Measurements from ENCODE around the gene CDH23. TPM values are rescaled to one million over a fixed set of nuclear protein-coding genes. Genes with fewer than 3 reads are reported as not detected.

Gene CDH23
- total and polyA plus RNA-seq, 2 of the 8 experiments (the other 6 are each of a cell fraction or from before 2014, with no cell fraction given), result 1.9 to 4.9 TPM

DNA sequence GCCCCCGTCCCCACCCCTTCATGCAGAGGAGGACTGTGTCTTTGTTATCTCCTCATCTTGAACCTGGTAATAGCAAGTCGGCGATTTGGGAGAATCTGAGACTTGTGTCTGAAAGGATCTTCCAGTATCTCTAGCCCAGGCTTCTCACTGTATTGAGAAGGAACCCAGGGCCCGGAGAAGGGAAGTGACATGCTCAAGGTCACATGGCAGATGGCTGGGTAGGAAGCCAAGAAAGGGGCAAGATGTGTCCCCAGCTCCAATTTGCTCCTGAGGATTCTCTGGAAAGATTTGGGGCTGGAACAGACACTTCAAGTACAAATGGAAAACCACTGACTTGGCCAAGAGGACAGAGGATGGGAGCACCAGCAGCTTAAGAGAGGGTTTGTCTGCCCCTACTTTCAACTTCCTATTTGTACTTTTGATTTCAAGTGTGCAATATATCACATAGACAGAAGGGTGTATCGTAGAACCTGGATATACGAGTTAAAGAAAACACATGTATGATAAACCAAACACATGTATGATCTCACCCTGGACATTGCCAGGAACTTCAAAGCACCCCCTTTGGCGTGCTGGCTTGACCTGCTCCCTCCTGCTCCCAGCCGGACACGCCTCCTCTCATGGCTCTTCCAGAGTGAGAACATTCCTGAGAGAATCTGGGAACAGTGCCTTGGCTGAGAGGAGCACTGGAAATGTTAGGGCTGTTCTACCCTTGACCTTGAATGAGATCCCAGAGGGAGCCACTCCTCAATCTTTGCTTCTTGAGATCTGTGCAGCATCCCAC lies 79.7 kb downstream of the CDH23 start:
- Histone ChIP-seq H3K9me3 (ENCODE audit: insufficient read depth in 2 of 2, low read depth in 1 of 2, low read length in 1 of 2) (no peaks in the 10 kb centered on the region), H3K4me2 (ENCODE audit: insufficient read depth in 1 of 2, low read depth in 2 of 2, low read length in 2 of 2) (no peak overlapping the region), H3K79me1 (ENCODE audit: low read depth, low read length) (no peaks in the 10 kb centered on the region), H3K4ac (replicated peaks; ENCODE audit: insufficient read length, low read depth, low read length) (no peak overlapping the region), H3K36me3 (ENCODE audit: control insufficient read depth in 2 of 4, insufficient read depth in 4 of 4, low read length in 3 of 4) (no peaks in the 10 kb centered on the region), H3K23me2 (ENCODE audit: low read depth, low read length) (no peaks in the 10 kb centered on the region; the same call in 1 of the 2 replicates), H2BK12ac (ENCODE audit: low read depth, low read length) (no peak overlapping the region; the same call in 1 of the 2 replicates), H3K79me2 (ENCODE audit: control insufficient read depth in 1 of 2, insufficient read depth in 2 of 2, low read length in 2 of 2) (no peaks in the 10 kb centered on the region), H3K23ac (ENCODE audit: insufficient read length) (no peak overlapping the region), H3K4me3 (ENCODE audit: extremely low read depth in 1 of 4, insufficient read depth in 2 of 4, low read depth in 3 of 4, low read length in 4 of 4) (no peak overlapping the region), H3K27me3 (replicated peaks in 1 of 4; ENCODE audit: control insufficient read depth in 3 of 4, extremely low read depth in 1 of 4, insufficient read depth in 3 of 4, low read length in 3 of 4) (no peaks in the 10 kb centered on the region), H4K20me1 (replicated peaks in 1 of 2; ENCODE audit: control insufficient read depth in 1 of 2, insufficient read depth in 2 of 2, low read length in 2 of 2) (no peaks in the 10 kb centered on the region), H2BK5ac (ENCODE audit: low read depth, low read length) (no peak overlapping the region), H2AK5ac (ENCODE audit: low read depth, low read length) (no peak overlapping the region), H3K27ac (ENCODE audit: low read depth, low read length) (no peak overlapping the region), H4K8ac (ENCODE audit: extremely low read depth, insufficient read depth, low read length) (no peak overlapping the region), H3K18ac (ENCODE audit: extremely low read depth, low read length) (no peak overlapping the region), H3K9ac (replicated peaks in 1 of 4; ENCODE audit: extremely low read depth in 1 of 4, low read depth in 3 of 4, low read length in 3 of 4) (no peak overlapping the region; a peak in 1 of 7 replicates), H4K91ac (replicated peaks; ENCODE audit: insufficient read length, low read length) (no peak overlapping the region), H3K4me1 (replicated peaks in 1 of 4; ENCODE audit: control insufficient read depth in 3 of 4, insufficient read depth in 4 of 4, low read length in 3 of 4) (peaks cover 0 to 14% (median 6%) of the 10 kb centered on the region in 4 experiments; a peak in 6 of 7 replicates), H2BK20ac (ENCODE audit: low read length) (no peak overlapping the region), H2AFZ (ENCODE audit: low read length) (no peak overlapping the region), H4K5ac (ENCODE audit: insufficient read length, low read depth, low read length) (no peak overlapping the region), H3K56ac (replicated peaks; ENCODE audit: insufficient read length, low read depth, low read length) (no peak overlapping the region), H2BK15ac (ENCODE audit: low read length) (no peak overlapping the region), H2BK120ac (replicated peaks; ENCODE audit: low read depth, low read length) (no peak overlapping the region), H3K14ac (ENCODE audit: insufficient read length) (no peak overlapping the region)
- ChIA-PET CTCF (ENCODE audit: partially characterized antibody) (interaction anchor here (0.6 to 3.4 kb wide), 19 partner anchors 8 to 1136 kb away, joined by 3 to 34 read pairs (median 5); partner anchors contain the start of genes CDH23 and SLC29A3), POLR2A (ENCODE audit: partially characterized antibody) (interaction anchor here (0.5 to 1.3 kb wide), 2 partner anchors 13 to 18 kb away, joined by 3 read pairs; no protein-coding TSS in a partner anchor)
- DNase-seq (ENCODE audit: low read depth in 1 of 2, low spot score in 2 of 2) (no peak), FAIRE-seq (no peak)
- WGBS, 2 experiments (ENCODE audit: extremely low coverage in 1 of 2, insufficient coverage in 1 of 2, insufficient read length in 1 of 2, insufficient replicate concordance in 2 of 2, low coverage in 1 of 2, low lambda C conversion rate in 2 of 2, missing lambda C conversion rate in 1 of 2), result 94% methylated on average over 9 of the region's 9 CpGs; no CpG with 5 or more reads in 1 of the 2 experiments
- no peak for TF ChIP-seq SRF (IDR thresholded peaks at IDR 0.05; ENCODE audit: low read depth, low read length)
- no peak for TF ChIP-seq NANOG (IDR thresholded peaks at IDR 0.05; ENCODE audit: insufficient read depth, low read depth, low read length, poor library complexity, severe bottlenecking)
- no peak for TF ChIP-seq CREB1 (IDR thresholded peaks at IDR 0.05)
- TF ChIP-seq TAF7 (optimal IDR thresholded peaks at IDR 0.05; ENCODE audit: borderline replicate concordance, low read depth, low read length), result no peak
- TF ChIP-seq BRCA1 (IDR thresholded peaks at IDR 0.05; ENCODE audit: low read depth, low read length), result no peak
- no peak for TF ChIP-seq BCL11A (IDR thresholded peaks at IDR 0.05; ENCODE audit: low read depth in 2 of 2, low read length in 2 of 2)
- TF ChIP-seq FOSL1 (IDR thresholded peaks at IDR 0.05; ENCODE audit: insufficient read depth, low read depth, low read length), result no peak
- TF ChIP-seq POLR2A (IDR thresholded peaks at IDR 0.05; ENCODE audit: control extremely low read depth in 1 of 2, low read depth in 2 of 2, low read length in 2 of 2), result no peak
- TF ChIP-seq NRF1 (IDR thresholded peaks at IDR 0.05; ENCODE audit: low read depth, low read length), result no peak
- TF ChIP-seq TBP (IDR thresholded peaks at IDR 0.05; ENCODE audit: low read depth, low read length), result no peak
